OCI-LY3 (cell line): Measurements from ENCODE around the gene BAZ2B.

Experiments used
- H2AFZ ChIP-seq: fragments of 200-600, 300-600 bp; shearing (Covaris generic); 2 replicates; pipeline ENCODE4 v1.6.0; 2014; ENCODE audit warnings: antibody characterized with exemption, low read depth, low read length
- H3K27ac ChIP-seq: fragments of 200-600, 300-600 bp; sonication (generic); 2 replicates; pipeline ENCODE4 v1.5.1; 2014; ENCODE audit warnings: mild to moderate bottlenecking, low read length, moderate library complexity, mixed read lengths
- H3K27me3 ChIP-seq: fragments of 200-600, 300-600 bp; sonication (generic); 2 replicates; pipeline ENCODE4 v1.6.1; 2014; ENCODE audit warnings: low read depth, low read length, mixed read lengths
- H3K36me3 ChIP-seq: fragments of 200-600, 300-600 bp; sonication (generic); replicated peaks from 2 replicates; pipeline ENCODE3; 2014; ENCODE audit warnings: low read depth, low read length, mixed read lengths
- H3K4me1 ChIP-seq: fragments of 300-600, 200-600 bp; sonication (generic); 2 replicates; pipeline ENCODE4 v1.6.1; 2014; ENCODE audit warnings: low read length, mixed read lengths
- H3K4me2 ChIP-seq: fragments of 200-600, 300-600 bp; sonication (generic); 2 replicates; pipeline ENCODE4 v1.6.1; 2014; ENCODE audit warnings: low read length, mixed read lengths
- H3K4me3 ChIP-seq: fragments of 300-600, 200-600 bp; sonication (generic); 2 replicates; pipeline ENCODE4 v1.5.1; 2014; ENCODE audit warnings: antibody characterized with exemption, mild to moderate bottlenecking, low read length, moderate library complexity
- H3K79me2 ChIP-seq: fragments of 300-600, 200-600 bp; shearing (Covaris generic); 2 replicates; pipeline ENCODE4 v1.6.1; 2014; ENCODE audit warnings: mild to moderate bottlenecking, low read length, mixed read lengths
- H3K9ac ChIP-seq: fragments of 300-600, 200-600 bp; shearing (Covaris generic); 2 replicates; pipeline ENCODE4 v1.6.0; 2014; ENCODE audit warnings: mild to moderate bottlenecking, low read length, moderate library complexity
- H3K9me3 ChIP-seq: fragments of 200-600, 300-600 bp; shearing (Covaris generic); 2 replicates; pipeline ENCODE4 v1.6.1; 2014; ENCODE audit warnings: low read length, mixed read lengths; ENCODE audit not compliant: insufficient read depth
- H4K20me1 ChIP-seq: fragments of 200-600, 300-600 bp; sonication (generic); 2 replicates; pipeline ENCODE4 v1.6.1; 2016; ENCODE audit warnings: low read length, mixed read lengths; ENCODE audit not compliant: insufficient read depth
- EZH2phosphoT487 ChIP-seq: fragments of 200-600 bp; shearing (Covaris generic); IDR thresholded peaks from 2 replicates; pipeline ENCODE4 v1.6.1; 2018; ENCODE audit warnings: antibody characterized with exemption, mixed run types, low read depth
- TF ChIP-seq, protein P1 (sequence below): fragments of 200-600, 300-600 bp; sonication (generic); IDR thresholded peaks from 2 replicates; pipeline ENCODE4 v1.5.1; 2014; ENCODE audit warnings: antibody characterized with exemption, low read length, low read depth

BAZ2B gene

DNA sequence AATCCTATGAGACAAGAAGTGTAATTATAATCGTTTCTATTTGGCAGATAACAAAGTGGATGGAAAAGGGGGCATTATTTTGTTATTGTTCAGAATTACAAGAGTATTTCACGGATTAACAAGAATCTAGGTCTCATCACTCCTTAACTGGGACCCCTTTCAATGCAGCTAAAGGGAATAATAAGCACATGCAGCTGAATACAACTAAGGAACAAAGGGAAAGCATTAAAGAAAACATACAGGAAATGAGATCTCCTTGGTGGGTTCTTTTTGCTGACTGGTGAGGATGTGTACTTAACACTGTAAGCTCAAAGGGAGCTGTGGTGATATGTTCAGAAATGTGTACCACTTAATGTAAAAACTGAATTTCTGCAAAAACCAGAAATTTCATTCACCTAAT, 189.3 kb downstream of the BAZ2B start:
- no peak overlapping the region for H3K4me2 ChIP-seq
- H3K4me1 ChIP-seq: no peaks in the 10 kb centered on the region
- no peaks in the 10 kb centered on the region for H3K27me3 ChIP-seq
- H3K9ac ChIP-seq: no peak overlapping the region
- no peaks in the 10 kb centered on the region for H4K20me1 ChIP-seq
- H3K4me3 ChIP-seq: no peak overlapping the region
- TF ChIP-seq, protein P1, sequence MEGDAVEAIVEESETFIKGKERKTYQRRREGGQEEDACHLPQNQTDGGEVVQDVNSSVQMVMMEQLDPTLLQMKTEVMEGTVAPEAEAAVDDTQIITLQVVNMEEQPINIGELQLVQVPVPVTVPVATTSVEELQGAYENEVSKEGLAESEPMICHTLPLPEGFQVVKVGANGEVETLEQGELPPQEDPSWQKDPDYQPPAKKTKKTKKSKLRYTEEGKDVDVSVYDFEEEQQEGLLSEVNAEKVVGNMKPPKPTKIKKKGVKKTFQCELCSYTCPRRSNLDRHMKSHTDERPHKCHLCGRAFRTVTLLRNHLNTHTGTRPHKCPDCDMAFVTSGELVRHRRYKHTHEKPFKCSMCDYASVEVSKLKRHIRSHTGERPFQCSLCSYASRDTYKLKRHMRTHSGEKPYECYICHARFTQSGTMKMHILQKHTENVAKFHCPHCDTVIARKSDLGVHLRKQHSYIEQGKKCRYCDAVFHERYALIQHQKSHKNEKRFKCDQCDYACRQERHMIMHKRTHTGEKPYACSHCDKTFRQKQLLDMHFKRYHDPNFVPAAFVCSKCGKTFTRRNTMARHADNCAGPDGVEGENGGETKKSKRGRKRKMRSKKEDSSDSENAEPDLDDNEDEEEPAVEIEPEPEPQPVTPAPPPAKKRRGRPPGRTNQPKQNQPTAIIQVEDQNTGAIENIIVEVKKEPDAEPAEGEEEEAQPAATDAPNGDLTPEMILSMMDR: no peak
- TF ChIP-seq EZH2phosphoT487: no peak
- H2AFZ ChIP-seq: no peak overlapping the region
- H3K27ac ChIP-seq: no peak overlapping the region
- no peaks in the 10 kb centered on the region for H3K9me3 ChIP-seq
- no peaks in the 10 kb centered on the region for H3K79me2 ChIP-seq
- H3K36me3 ChIP-seq: no peaks in the 10 kb centered on the region

DNA sequence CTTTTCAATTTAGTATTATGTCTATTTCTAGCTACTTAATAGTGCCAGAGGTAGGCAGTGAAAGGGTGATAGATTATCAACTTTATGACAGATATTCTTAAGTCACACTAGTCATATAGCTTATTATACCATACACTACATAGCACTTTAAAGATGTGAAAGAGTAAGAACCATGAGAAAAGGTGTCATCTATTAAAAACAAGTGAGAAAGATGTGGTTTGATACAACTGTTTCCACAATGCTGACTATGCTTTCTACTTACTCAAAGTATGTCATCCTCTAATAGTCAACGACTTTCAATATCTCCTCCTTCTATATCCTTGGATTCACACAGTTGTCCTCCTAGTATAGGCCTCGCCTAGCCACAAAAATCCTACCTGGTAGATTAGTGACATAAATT, 196.9 kb downstream of the BAZ2B start:
- Histone ChIP-seq H3K36me3 (no peaks in the 10 kb centered on the region), H3K4me3 (no peak overlapping the region), H3K4me2 (no peak overlapping the region), H2AFZ (no peak overlapping the region), H4K20me1 (no peaks in the 10 kb centered on the region), H3K9me3 (no peaks in the 10 kb centered on the region), H3K27ac (no peak overlapping the region), H3K79me2 (no peaks in the 10 kb centered on the region), H3K27me3 (no peaks in the 10 kb centered on the region), H3K4me1 (no peaks in the 10 kb centered on the region), H3K9ac (no peak overlapping the region)
- no peak for TF ChIP-seq EZH2phosphoT487
- TF ChIP-seq, protein P1: no peak

DNA sequence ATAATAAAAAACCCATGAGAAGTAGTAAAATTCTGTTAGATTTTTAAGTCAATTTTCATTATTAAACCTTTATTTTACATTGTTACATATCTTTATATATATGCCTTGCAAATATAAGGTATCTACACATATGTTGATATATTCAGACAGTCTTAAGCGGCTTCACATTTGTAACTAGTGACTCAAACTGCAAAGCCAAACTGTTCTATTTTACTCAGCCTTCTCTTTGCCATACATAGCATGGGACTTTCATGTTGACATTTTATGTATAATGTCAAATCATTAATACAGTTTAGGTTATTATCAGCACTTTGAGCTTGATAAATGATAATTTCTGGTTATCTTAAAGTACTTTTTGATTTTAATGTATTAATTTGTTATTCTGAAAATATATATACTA, 204.9 kb downstream of the BAZ2B start:
- TF ChIP-seq, protein P1: no peak
- no peak for TF ChIP-seq EZH2phosphoT487
- no peaks in the 10 kb centered on the region for H3K27me3 ChIP-seq

DNA sequence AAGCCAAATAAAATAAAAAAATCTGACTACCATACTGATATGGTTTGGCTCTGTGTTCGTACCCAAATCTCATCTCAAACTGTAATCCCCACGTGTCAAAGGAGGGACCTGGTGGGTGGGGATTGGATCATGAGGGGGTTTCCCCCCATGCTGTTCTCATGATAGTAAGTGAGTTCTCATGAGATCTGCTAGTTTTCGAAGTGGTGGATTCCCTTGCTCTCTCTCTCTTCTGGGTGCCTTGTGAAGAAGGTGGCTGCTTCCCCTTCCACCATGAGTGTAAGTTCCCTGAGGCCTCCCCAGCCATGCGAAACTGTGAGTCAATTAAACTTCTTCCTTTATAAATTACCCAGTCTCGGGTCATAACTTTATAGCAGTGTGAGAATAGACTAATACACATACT, 206.1 kb downstream of the BAZ2B start:
- Histone ChIP-seq H3K4me3 (no peak overlapping the region), H3K9me3 (no peaks in the 10 kb centered on the region), H3K27me3 (no peaks in the 10 kb centered on the region), H3K4me2 (no peak overlapping the region), H2AFZ (no peak overlapping the region), H3K36me3 (peaks cover 2% of the 10 kb centered on the region), H3K9ac (no peak overlapping the region), H4K20me1 (no peaks in the 10 kb centered on the region), H3K4me1 (peaks cover 25% of the 10 kb centered on the region), H3K79me2 (no peaks in the 10 kb centered on the region), H3K27ac (peak overlapping the region; percentile 9; the same call in 1 of the 2 replicates)
- no peak for TF ChIP-seq EZH2phosphoT487
- TF ChIP-seq, protein P1: no peak

More for the DNA sequence above, 204.9 kb downstream of the BAZ2B start:
- Histone ChIP-seq H3K4me3 (no peak overlapping the region), H3K36me3 (peaks cover 2% of the 10 kb centered on the region), H3K9ac (no peak overlapping the region), H4K20me1 (no peaks in the 10 kb centered on the region), H3K9me3 (no peaks in the 10 kb centered on the region), H3K79me2 (no peaks in the 10 kb centered on the region), H2AFZ (no peak overlapping the region), H3K27ac (no peak overlapping the region), H3K4me1 (peaks cover 25% of the 10 kb centered on the region), H3K4me2 (peak overlapping the region; percentile 13)
